KOPT-K1 (cell line): Measurements from ENCODE around the gene TMEM156.
"Not testable (repeated sequence)": the region's sequence is repeated elsewhere in the genome, so short reads cannot be mapped to it uniquely, and the experiment has no call there.

Source experiments
- H3K27ac ChIP-seq: fragments of 200-600 bp; sonication (generic); 2 replicates; pipeline ENCODE4 v1.5.1; 2016; ENCODE audit warnings: antibody characterized with exemption, mild to moderate bottlenecking, low read depth, low read length; ENCODE audit not compliant: poor library complexity, severe bottlenecking
- H3K36me3 ChIP-seq: fragments of 200-600 bp; sonication (generic); 2 replicates; pipeline ENCODE4 v1.5.1; 2017; ENCODE audit warnings: antibody characterized with exemption, mild to moderate bottlenecking, low read length, moderate library complexity; ENCODE audit not compliant: insufficient read depth
- H3K9me3 ChIP-seq: fragments of 200-600 bp; sonication (generic); 2 replicates; pipeline ENCODE4 v1.5.1; 2017; ENCODE audit warnings: antibody characterized with exemption, low read length, mild to moderate bottlenecking; ENCODE audit not compliant: insufficient read depth, poor library complexity, severe bottlenecking

The TMEM156 gene

GRCh38 chr4:38965866-38966265 is 66.3 kb downstream of the TMEM156 start:
- Histone ChIP-seq H3K9me3 (peaks cover 4% of the 10 kb centered on the region), H3K27ac (no peak overlapping the region)

GRCh38 chr4:38964942-38965775 is 67.0 kb downstream of the TMEM156 start:
- Histone ChIP-seq H3K27ac (no peak overlapping the region), H3K36me3 (peaks cover 15% of the 10 kb centered on the region; the same call in 1 of the 2 replicates), H3K9me3 (peaks cover 4% of the 10 kb centered on the region)

More at GRCh38 chr4:38965866-38966265, 66.3 kb downstream of the TMEM156 start:
- peaks cover 15% of the 10 kb centered on the region; the same call in 1 of the 2 replicates for H3K36me3 ChIP-seq

GRCh38 chr4:38959248-38959647 is 73.0 kb downstream of the TMEM156 start:
- not testable (repeated sequence) for H3K9me3 ChIP-seq, H3K27ac ChIP-seq, H3K36me3 ChIP-seq

GRCh38 chr4:38958453-38959190 is 73.6 kb downstream of the TMEM156 start:
- Histone ChIP-seq H3K27ac (no peak overlapping the region), H3K9me3 (no peaks in the 10 kb centered on the region)

GRCh38 chr4:38957893-38958292 is 74.3 kb downstream of the TMEM156 start:
- no peak overlapping the region for H3K27ac ChIP-seq
- H3K9me3 ChIP-seq: no peaks in the 10 kb centered on the region
- no peaks in the 10 kb centered on the region for H3K36me3 ChIP-seq

More at GRCh38 chr4:38958453-38959190, 73.6 kb downstream of the TMEM156 start:
- no peaks in the 10 kb centered on the region for H3K36me3 ChIP-seq

GRCh38 chr4:38957261-38957815 is 74.9 kb downstream of the TMEM156 start:
- no peak overlapping the region for H3K27ac ChIP-seq
- H3K9me3 ChIP-seq: no peaks in the 10 kb centered on the region
- no peaks in the 10 kb centered on the region for H3K36me3 ChIP-seq

- H3K36me3 ChIP-seq: no peaks in the 10 kb centered on the region
- H3K27ac ChIP-seq: no peak overlapping the region
- no peaks in the 10 kb centered on the region for H3K9me3 ChIP-seq
Observed at GRCh38 chr4:38955957-38956356, 76.3 kb downstream of the TMEM156 start.

- Histone ChIP-seq H3K36me3 (no peaks in the 10 kb centered on the region), H3K27ac (no peak overlapping the region), H3K9me3 (no peaks in the 10 kb centered on the region)
Observed at GRCh38 chr4:38954727-38955126, 77.5 kb downstream of the TMEM156 start.

GRCh38 chr4:38952017-38952416 is 80.2 kb downstream of the TMEM156 start:
- H3K36me3 ChIP-seq: no peaks in the 10 kb centered on the region
- H3K9me3 ChIP-seq: no peaks in the 10 kb centered on the region
- no peak overlapping the region for H3K27ac ChIP-seq

- H3K9me3 ChIP-seq: no peaks in the 10 kb centered on the region
- no peaks in the 10 kb centered on the region for H3K36me3 ChIP-seq
- no peak overlapping the region for H3K27ac ChIP-seq
Observed at GRCh38 chr4:38951598-38951997, 80.6 kb downstream of the TMEM156 start.

GRCh38 chr4:38950734-38951133 is 81.5 kb downstream of the TMEM156 start:
- no peak overlapping the region for H3K27ac ChIP-seq

GRCh38 chr4:38950159-38950558 is 82.0 kb downstream of the TMEM156 start:
- Histone ChIP-seq H3K9me3 (no peaks in the 10 kb centered on the region), H3K36me3 (no peaks in the 10 kb centered on the region), H3K27ac (no peak overlapping the region)

More at GRCh38 chr4:38950734-38951133, 81.5 kb downstream of the TMEM156 start:
- H3K9me3 ChIP-seq: no peaks in the 10 kb centered on the region
- H3K36me3 ChIP-seq: no peaks in the 10 kb centered on the region

- no peaks in the 10 kb centered on the region for H3K36me3 ChIP-seq
- no peaks in the 10 kb centered on the region for H3K9me3 ChIP-seq
- no peak overlapping the region for H3K27ac ChIP-seq
Observed at GRCh38 chr4:38949411-38950051, 82.7 kb downstream of the TMEM156 start.

GRCh38 chr4:38948551-38948950 is 83.7 kb downstream of the TMEM156 start:
- no peaks in the 10 kb centered on the region for H3K36me3 ChIP-seq
- no peak overlapping the region for H3K27ac ChIP-seq
- H3K9me3 ChIP-seq: no peaks in the 10 kb centered on the region

GRCh38 chr4:38946919-38947318 is 85.3 kb downstream of the TMEM156 start:
- H3K27ac ChIP-seq: no peak overlapping the region
- no peaks in the 10 kb centered on the region for H3K36me3 ChIP-seq
- H3K9me3 ChIP-seq: no peaks in the 10 kb centered on the region
